ENCODE results near the gene MSRB1. TPM values are rescaled to one million over a fixed set of nuclear protein-coding genes. Genes with fewer than 3 reads are reported as not detected.

MSRB1 gene
- total and polyA plus RNA-seq, 2 of the 8 experiments (the other 6 are each of a cell fraction or from before 2014, with no cell fraction given): 28.2 to 51.4 TPM

DNA sequence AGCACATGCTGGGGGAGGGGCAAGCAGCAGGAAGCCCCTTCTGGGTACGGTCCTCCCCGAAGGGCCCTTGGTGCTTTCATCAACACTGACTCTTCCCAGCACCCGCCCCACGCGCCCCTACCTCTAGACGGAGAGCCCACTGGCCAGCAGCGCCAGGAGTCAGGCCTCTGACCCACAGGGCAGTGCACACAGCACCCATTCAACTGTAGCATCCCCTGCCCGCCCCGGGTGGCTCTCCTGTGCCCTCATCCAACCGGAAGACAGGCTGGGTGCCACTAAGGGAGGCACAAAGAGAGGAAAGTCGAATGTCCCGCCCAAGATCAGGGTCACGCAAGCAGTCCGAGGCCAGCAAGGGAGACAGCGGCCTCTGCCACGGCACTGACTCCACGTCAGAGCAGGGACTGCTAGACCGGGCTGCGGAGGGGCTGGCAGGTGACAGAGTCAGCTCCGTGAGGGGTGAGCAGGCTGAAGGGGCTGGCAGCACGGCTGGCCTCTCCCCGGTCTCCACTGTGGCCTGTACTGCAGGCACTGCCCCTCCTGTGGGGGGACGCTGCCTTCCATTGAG is 9.8 kb downstream of the MSRB1 start (continued):
- TF ChIP-seq, protein P1, sequence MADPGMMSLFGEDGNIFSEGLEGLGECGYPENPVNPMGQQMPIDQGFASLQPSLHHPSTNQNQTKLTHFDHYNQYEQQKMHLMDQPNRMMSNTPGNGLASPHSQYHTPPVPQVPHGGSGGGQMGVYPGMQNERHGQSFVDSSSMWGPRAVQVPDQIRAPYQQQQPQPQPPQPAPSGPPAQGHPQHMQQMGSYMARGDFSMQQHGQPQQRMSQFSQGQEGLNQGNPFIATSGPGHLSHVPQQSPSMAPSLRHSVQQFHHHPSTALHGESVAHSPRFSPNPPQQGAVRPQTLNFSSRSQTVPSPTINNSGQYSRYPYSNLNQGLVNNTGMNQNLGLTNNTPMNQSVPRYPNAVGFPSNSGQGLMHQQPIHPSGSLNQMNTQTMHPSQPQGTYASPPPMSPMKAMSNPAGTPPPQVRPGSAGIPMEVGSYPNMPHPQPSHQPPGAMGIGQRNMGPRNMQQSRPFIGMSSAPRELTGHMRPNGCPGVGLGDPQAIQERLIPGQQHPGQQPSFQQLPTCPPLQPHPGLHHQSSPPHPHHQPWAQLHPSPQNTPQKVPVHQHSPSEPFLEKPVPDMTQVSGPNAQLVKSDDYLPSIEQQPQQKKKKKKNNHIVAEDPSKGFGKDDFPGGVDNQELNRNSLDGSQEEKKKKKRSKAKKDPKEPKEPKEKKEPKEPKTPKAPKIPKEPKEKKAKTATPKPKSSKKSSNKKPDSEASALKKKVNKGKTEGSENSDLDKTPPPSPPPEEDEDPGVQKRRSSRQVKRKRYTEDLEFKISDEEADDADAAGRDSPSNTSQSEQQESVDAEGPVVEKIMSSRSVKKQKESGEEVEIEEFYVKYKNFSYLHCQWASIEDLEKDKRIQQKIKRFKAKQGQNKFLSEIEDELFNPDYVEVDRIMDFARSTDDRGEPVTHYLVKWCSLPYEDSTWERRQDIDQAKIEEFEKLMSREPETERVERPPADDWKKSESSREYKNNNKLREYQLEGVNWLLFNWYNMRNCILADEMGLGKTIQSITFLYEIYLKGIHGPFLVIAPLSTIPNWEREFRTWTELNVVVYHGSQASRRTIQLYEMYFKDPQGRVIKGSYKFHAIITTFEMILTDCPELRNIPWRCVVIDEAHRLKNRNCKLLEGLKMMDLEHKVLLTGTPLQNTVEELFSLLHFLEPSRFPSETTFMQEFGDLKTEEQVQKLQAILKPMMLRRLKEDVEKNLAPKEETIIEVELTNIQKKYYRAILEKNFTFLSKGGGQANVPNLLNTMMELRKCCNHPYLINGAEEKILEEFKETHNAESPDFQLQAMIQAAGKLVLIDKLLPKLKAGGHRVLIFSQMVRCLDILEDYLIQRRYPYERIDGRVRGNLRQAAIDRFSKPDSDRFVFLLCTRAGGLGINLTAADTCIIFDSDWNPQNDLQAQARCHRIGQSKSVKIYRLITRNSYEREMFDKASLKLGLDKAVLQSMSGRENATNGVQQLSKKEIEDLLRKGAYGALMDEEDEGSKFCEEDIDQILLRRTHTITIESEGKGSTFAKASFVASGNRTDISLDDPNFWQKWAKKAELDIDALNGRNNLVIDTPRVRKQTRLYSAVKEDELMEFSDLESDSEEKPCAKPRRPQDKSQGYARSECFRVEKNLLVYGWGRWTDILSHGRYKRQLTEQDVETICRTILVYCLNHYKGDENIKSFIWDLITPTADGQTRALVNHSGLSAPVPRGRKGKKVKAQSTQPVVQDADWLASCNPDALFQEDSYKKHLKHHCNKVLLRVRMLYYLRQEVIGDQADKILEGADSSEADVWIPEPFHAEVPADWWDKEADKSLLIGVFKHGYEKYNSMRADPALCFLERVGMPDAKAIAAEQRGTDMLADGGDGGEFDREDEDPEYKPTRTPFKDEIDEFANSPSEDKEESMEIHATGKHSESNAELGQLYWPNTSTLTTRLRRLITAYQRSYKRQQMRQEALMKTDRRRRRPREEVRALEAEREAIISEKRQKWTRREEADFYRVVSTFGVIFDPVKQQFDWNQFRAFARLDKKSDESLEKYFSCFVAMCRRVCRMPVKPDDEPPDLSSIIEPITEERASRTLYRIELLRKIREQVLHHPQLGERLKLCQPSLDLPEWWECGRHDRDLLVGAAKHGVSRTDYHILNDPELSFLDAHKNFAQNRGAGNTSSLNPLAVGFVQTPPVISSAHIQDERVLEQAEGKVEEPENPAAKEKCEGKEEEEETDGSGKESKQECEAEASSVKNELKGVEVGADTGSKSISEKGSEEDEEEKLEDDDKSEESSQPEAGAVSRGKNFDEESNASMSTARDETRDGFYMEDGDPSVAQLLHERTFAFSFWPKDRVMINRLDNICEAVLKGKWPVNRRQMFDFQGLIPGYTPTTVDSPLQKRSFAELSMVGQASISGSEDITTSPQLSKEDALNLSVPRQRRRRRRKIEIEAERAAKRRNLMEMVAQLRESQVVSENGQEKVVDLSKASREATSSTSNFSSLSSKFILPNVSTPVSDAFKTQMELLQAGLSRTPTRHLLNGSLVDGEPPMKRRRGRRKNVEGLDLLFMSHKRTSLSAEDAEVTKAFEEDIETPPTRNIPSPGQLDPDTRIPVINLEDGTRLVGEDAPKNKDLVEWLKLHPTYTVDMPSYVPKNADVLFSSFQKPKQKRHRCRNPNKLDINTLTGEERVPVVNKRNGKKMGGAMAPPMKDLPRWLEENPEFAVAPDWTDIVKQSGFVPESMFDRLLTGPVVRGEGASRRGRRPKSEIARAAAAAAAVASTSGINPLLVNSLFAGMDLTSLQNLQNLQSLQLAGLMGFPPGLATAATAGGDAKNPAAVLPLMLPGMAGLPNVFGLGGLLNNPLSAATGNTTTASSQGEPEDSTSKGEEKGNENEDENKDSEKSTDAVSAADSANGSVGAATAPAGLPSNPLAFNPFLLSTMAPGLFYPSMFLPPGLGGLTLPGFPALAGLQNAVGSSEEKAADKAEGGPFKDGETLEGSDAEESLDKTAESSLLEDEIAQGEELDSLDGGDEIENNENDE (IDR thresholded peaks at IDR 0.05; ENCODE audit: insufficient replicate concordance, low read length): no peak

Measured in H1 (cell line).